DND-41 (cell line): ENCODE results near the gene SAMSN1.

Source experiments
- ATAC-seq: fragments of 200-7000 bp; cut with Tn5 transposase; 3 replicates; pipeline ENCODE4 v1.9.1; 2021; ENCODE audit warnings: low read depth; ENCODE audit not compliant: insufficient read depth
- DNase-seq: peaks from one replicate; pipeline ENCODE4 v3.0.0-alpha.2; 2020
- H2AFZ ChIP-seq: 2 replicates; pipeline ENCODE4 v1.6.0; 2012; ENCODE audit warnings: low read depth, low read length
- H3K27ac ChIP-seq: 2 replicates; pipeline ENCODE4 v1.5.1; 2012; ENCODE audit warnings: low read length, inconsistent platforms
- H3K27me3 ChIP-seq: fragments of 200-600 bp; sonication (generic); 2 replicates; pipeline ENCODE4 v1.6.0; 2012; ENCODE audit warnings: low read length, mild to moderate bottlenecking, inconsistent platforms; ENCODE audit not compliant: insufficient read depth, poor library complexity
- H3K36me3 ChIP-seq: 2 replicates; pipeline ENCODE4 v1.5.1; 2012; ENCODE audit warnings: low read length, inconsistent platforms; ENCODE audit not compliant: insufficient read depth
- H3K4me1 ChIP-seq: 2 replicates; pipeline ENCODE4 v1.5.1; 2012; ENCODE audit warnings: mild to moderate bottlenecking, low read length; ENCODE audit not compliant: insufficient read depth
- H3K4me2 ChIP-seq: 2 replicates; pipeline ENCODE4 v1.6.0; 2012; ENCODE audit warnings: mild to moderate bottlenecking, moderate library complexity, low read length, inconsistent platforms; ENCODE audit not compliant: insufficient read depth
- H3K4me3 ChIP-seq, 2 experiments: fragments of 200-600 bp in 1 of 2; shearing (Covaris generic) in 1 of 2; 2 replicates each; pipeline ENCODE4 v1.5.1; 2012 to 2016; ENCODE audit warnings: inconsistent platforms in 2 of 2, low read length in 2 of 2, mild to moderate bottlenecking in 2 of 2, low read depth in 1 of 2, moderate library complexity in 1 of 2
- H3K79me2 ChIP-seq: 2 replicates; pipeline ENCODE4 v1.6.0; 2012; ENCODE audit warnings: low read length, inconsistent platforms; ENCODE audit not compliant: insufficient read depth
- H3K9ac ChIP-seq: 2 replicates; pipeline ENCODE4 v1.6.0; 2012; ENCODE audit warnings: low read depth, mild to moderate bottlenecking, inconsistent platforms, low read length, moderate library complexity
- H3K9me3 ChIP-seq: 2 replicates; pipeline ENCODE4 v1.5.1; 2012; ENCODE audit warnings: low read length, moderate library complexity, mild to moderate bottlenecking, inconsistent platforms; ENCODE audit not compliant: insufficient read depth, severe bottlenecking
- H4K20me1 ChIP-seq: 2 replicates; pipeline ENCODE4 v1.6.0; 2012; ENCODE audit warnings: low read length; ENCODE audit not compliant: insufficient read depth
- CTCF ChIP-seq: IDR thresholded peaks from 2 replicates; pipeline ENCODE4 v1.5.1; 2012; ENCODE audit warnings: borderline replicate concordance, low read length, moderate library complexity, mild to moderate bottlenecking; ENCODE audit not compliant: poor library complexity, severe bottlenecking; ENCODE audit errors: extremely low read depth
- EZH2 ChIP-seq: IDR thresholded peaks from 3 replicates; pipeline ENCODE4 v1.6.1; 2012; ENCODE audit warnings: borderline replicate concordance, low read depth, mild to moderate bottlenecking, moderate library complexity, low read length, inconsistent platforms; ENCODE audit not compliant: severe bottlenecking

Gene SAMSN1

DNA sequence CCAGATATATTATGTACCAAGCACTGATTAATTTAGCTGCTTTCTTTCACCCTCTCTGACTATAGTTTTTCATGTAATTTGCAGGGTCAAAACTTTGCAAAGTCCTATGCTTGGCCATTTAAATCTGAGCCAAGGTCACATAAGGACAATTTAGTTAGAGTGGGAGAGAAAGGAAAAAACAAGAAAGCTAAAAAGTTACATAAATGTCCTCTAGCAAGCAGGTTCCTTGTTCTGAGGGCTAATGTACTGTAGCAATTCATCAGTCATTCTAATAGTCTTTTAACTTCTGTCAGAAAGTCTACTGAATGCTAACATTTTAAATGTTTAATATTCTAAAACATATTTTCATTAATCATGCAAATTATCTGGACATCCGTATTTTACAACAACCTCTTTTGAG is 68.3 kb downstream of the SAMSN1 start:
- Histone ChIP-seq H4K20me1 (no peaks in the 10 kb centered on the region), H2AFZ (no peak overlapping the region), H3K9ac (no peak overlapping the region), H3K79me2 (no peaks in the 10 kb centered on the region), H3K9me3 (no peaks in the 10 kb centered on the region), H3K4me2 (no peak overlapping the region), H3K27me3 (no peaks in the 10 kb centered on the region), H3K27ac (no peak overlapping the region), H3K4me1 (peaks cover 14% of the 10 kb centered on the region), H3K36me3 (no peaks in the 10 kb centered on the region), H3K4me3 (no peak overlapping the region)
- TF ChIP-seq CTCF (no peak), EZH2 (no peak)
- no peak for ATAC-seq
- DNase-seq: no peak

- Histone ChIP-seq H3K79me2 (no peaks in the 10 kb centered on the region), H3K27ac (no peak overlapping the region), H3K9ac (no peak overlapping the region), H3K4me2 (no peak overlapping the region), H3K4me1 (peaks cover 7% of the 10 kb centered on the region), H3K4me3 (no peak overlapping the region), H4K20me1 (no peaks in the 10 kb centered on the region), H3K27me3 (no peaks in the 10 kb centered on the region), H3K9me3 (no peaks in the 10 kb centered on the region), H3K36me3 (no peaks in the 10 kb centered on the region), H2AFZ (no peak overlapping the region)
- ATAC-seq (no peak), DNase-seq (no peak)
- TF ChIP-seq CTCF: no peak
- TF ChIP-seq EZH2: no peak
These were observed 69.0 kb downstream of the SAMSN1 start for GRCh38 chr21:14477133-14477532.

GRCh38 chr21:14474995-14475394 is 71.1 kb downstream of the SAMSN1 start:
- no peaks in the 10 kb centered on the region for H3K36me3 ChIP-seq
- H3K79me2 ChIP-seq: no peaks in the 10 kb centered on the region
- H3K9me3 ChIP-seq: no peaks in the 10 kb centered on the region
- no peaks in the 10 kb centered on the region for H3K27me3 ChIP-seq
- H2AFZ ChIP-seq: no peak overlapping the region
- no peak overlapping the region for H3K27ac ChIP-seq
- no peak overlapping the region for H3K4me3 ChIP-seq
- ATAC-seq: no peak
- no peak overlapping the region for H3K9ac ChIP-seq
- H4K20me1 ChIP-seq: no peaks in the 10 kb centered on the region
- TF ChIP-seq CTCF: no peak
- TF ChIP-seq EZH2: no peak
- no peak for DNase-seq
- H3K4me1 ChIP-seq: no peaks in the 10 kb centered on the region
- H3K4me2 ChIP-seq: no peak overlapping the region

DNA sequence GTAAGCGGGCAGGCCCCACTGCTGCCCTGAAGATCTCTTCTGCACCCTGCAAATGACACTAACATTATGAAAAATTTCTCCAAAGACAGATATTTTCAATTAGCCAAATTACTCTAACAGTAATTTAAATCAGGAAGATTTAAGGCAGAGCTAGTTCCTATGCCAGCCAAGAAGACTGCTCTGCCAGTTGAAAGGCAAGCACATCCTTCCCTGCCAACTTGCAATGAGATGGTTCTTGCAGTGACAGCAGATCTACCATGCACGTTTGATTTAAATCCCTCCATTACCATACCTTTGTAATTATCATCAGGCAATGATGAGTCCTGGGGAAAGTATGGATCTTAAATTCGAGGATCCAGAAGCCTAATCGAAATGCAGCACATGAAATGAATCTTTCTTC is 76.5 kb downstream of the SAMSN1 start:
- Histone ChIP-seq H3K9ac (no peak overlapping the region), H3K27ac (no peak overlapping the region), H3K9me3 (no peaks in the 10 kb centered on the region), H3K36me3 (no peaks in the 10 kb centered on the region), H2AFZ (no peak overlapping the region), H4K20me1 (no peaks in the 10 kb centered on the region), H3K4me3 (no peak overlapping the region), H3K4me1 (no peaks in the 10 kb centered on the region), H3K79me2 (no peaks in the 10 kb centered on the region), H3K4me2 (no peak overlapping the region), H3K27me3 (no peaks in the 10 kb centered on the region)
- TF ChIP-seq CTCF: no peak
- TF ChIP-seq EZH2: no peak
- DNase-seq: no peak
- ATAC-seq: no peak
